Neural cell (in vitro differentiated cells): ENCODE data around the gene LRIF1. TPM values are rescaled to one million over a fixed set of nuclear protein-coding genes. Genes with fewer than 3 reads are reported as not detected.

Source experiments
- H2AFZ ChIP-seq: fragments of 200-600, 300-800 bp; sonication (generic), shearing (Covaris generic); 2 replicates; pipeline ENCODE4 v1.6.0; 2014; ENCODE audit warnings: low read depth, mild to moderate bottlenecking, antibody characterized with exemption, low read length, moderate library complexity
- H3F3A ChIP-seq: fragments of 200-600 bp; shearing (Covaris generic); 2 replicates; pipeline ENCODE4 v1.6.1; 2016; ENCODE audit warnings: mild to moderate bottlenecking, moderate library complexity, mixed read lengths, antibody characterized with exemption, low read length; ENCODE audit not compliant: insufficient read depth, poor library complexity, severe bottlenecking
- H3K27ac ChIP-seq: fragments of 200-600, 300-800 bp; sonication (generic), shearing (Covaris generic); 2 replicates; pipeline ENCODE4 v1.5.1; 2014; ENCODE audit warnings: mild to moderate bottlenecking, low read length, moderate library complexity
- H3K27me3 ChIP-seq: fragments of 300-800, 200-600 bp; sonication (generic), shearing (Covaris generic); 2 replicates; pipeline ENCODE4 v1.6.0; 2014; ENCODE audit warnings: mild to moderate bottlenecking, low read depth, low read length, moderate library complexity; ENCODE audit not compliant: insufficient read depth
- H3K36me3 ChIP-seq: fragments of 300-800, 200-600 bp; sonication (generic), shearing (Covaris generic); 2 replicates; pipeline ENCODE4 v1.5.1; 2014; ENCODE audit warnings: mild to moderate bottlenecking, antibody characterized with exemption, low read length, moderate library complexity; ENCODE audit not compliant: insufficient read depth
- H3K4me2 ChIP-seq: fragments of 300-800, 200-600 bp; sonication (generic), shearing (Covaris generic); 2 replicates; pipeline ENCODE4 v1.6.0; 2014; ENCODE audit warnings: mild to moderate bottlenecking, low read length
- H3K4me3 ChIP-seq: fragments of 300-800, 200-600 bp; sonication (generic), shearing (Covaris generic); 2 replicates; pipeline ENCODE4 v1.5.1; 2014; ENCODE audit warnings: mild to moderate bottlenecking, low read length, moderate library complexity
- H3K79me2 ChIP-seq: fragments of 200-600 bp; shearing (Covaris generic); replicated peaks from 2 replicates; pipeline ENCODE4 v1.6.0; 2014; ENCODE audit warnings: mild to moderate bottlenecking, low read length, moderate library complexity; ENCODE audit not compliant: insufficient read depth
- H3K9ac ChIP-seq: fragments of 300-800, 200-600 bp; sonication (generic), shearing (Covaris generic); 2 replicates; pipeline ENCODE4 v1.6.1; 2016; ENCODE audit warnings: mild to moderate bottlenecking, low read length, mixed read lengths
- H3K9me2 ChIP-seq: fragments of 200-600 bp; shearing (Covaris generic); 2 replicates; pipeline ENCODE4 v1.6.1; 2016; ENCODE audit warnings: mild to moderate bottlenecking, low read length, mixed read lengths; ENCODE audit not compliant: insufficient read depth
- H3K9me3 ChIP-seq: fragments of 200-600, 300-800 bp; sonication (generic), shearing (Covaris generic); 2 replicates; pipeline ENCODE4 v1.6.1; 2016; ENCODE audit warnings: mild to moderate bottlenecking, mixed run types, low read length, moderate library complexity, mixed read lengths
- H4K20me1 ChIP-seq: fragments of 200-600 bp; shearing (Covaris generic); 2 replicates; pipeline ENCODE4 v1.6.1; 2016; ENCODE audit warnings: mild to moderate bottlenecking, mixed run types; ENCODE audit not compliant: insufficient read depth
- CTCF ChIP-seq: fragments of 450-650 bp; IDR thresholded peaks from 2 replicates; pipeline ENCODE4 v1.5.1; 2014; ENCODE audit warnings: antibody characterized with exemption, mild to moderate bottlenecking, moderate library complexity; ENCODE audit not compliant: poor library complexity, severe bottlenecking
- EP300 ChIP-seq: fragments of 450-650 bp; conservative IDR thresholded peaks from 2 replicates; pipeline ENCODE4 v1.6.1; 2014; ENCODE audit warnings: antibody characterized with exemption, mild to moderate bottlenecking, moderate library complexity; ENCODE audit not compliant: poor library complexity, severe bottlenecking
- EZH2 ChIP-seq: fragments of 200-600, 300-800 bp; shearing (Covaris generic), sonication (generic); IDR thresholded peaks from 2 replicates; pipeline ENCODE4 v1.6.1; 2014; ENCODE audit warnings: antibody characterized with exemption, low read length, borderline replicate concordance, mild to moderate bottlenecking; ENCODE audit not compliant: insufficient read depth, poor library complexity, severe bottlenecking
- MXI1 ChIP-seq: fragments of 450-650 bp; conservative IDR thresholded peaks from 2 replicates; pipeline ENCODE4 v1.6.1; 2014; ENCODE audit warnings: antibody characterized with exemption, mild to moderate bottlenecking; ENCODE audit not compliant: poor library complexity, severe bottlenecking
- POLR2AphosphoS5 ChIP-seq: IDR thresholded peaks from 2 replicates; pipeline ENCODE4 v1.6.1; 2012
- RAD21 ChIP-seq: fragments of 450-650 bp; conservative IDR thresholded peaks from 2 replicates; pipeline ENCODE4 v1.6.1; 2014; ENCODE audit warnings: antibody characterized with exemption, mild to moderate bottlenecking, moderate library complexity
- REST ChIP-seq: IDR thresholded peaks from 2 replicates; pipeline ENCODE4 v1.6.1; 2012; ENCODE audit warnings: borderline replicate concordance
- SMC3 ChIP-seq: fragments of 450-650 bp; conservative IDR thresholded peaks from 2 replicates; pipeline ENCODE4 v1.6.1; 2014; ENCODE audit warnings: antibody characterized with exemption, mild to moderate bottlenecking, moderate library complexity; ENCODE audit not compliant: poor library complexity
- TAF1 ChIP-seq: IDR thresholded peaks from 2 replicates; pipeline ENCODE4 v1.6.1; 2012; ENCODE audit warnings: low read depth
- polyA plus RNA-seq: library from polyadenylated mRNA; depleted of rRNA; stranded (reverse); fragments of >200 nt; gene quantifications from 2 replicates; pipeline ENCODE4 v1.2.3, GENCODE V29; 2014

Gene LRIF1
- polyA plus RNA-seq, 1 donor from 2014 or later: 26.8 TPM

GRCh38 chr1:110953031-110953430 lies 10.7 kb downstream of the LRIF1 start:
- H3K4me3 ChIP-seq: no peak overlapping the region

GRCh38 chr1:110952031-110952430 lies 11.7 kb downstream of the LRIF1 start:
- Histone ChIP-seq H4K20me1 (no peaks in the 10 kb centered on the region), H3F3A (no peaks in the 10 kb centered on the region), H3K9me2 (no peaks in the 10 kb centered on the region), H3K27me3 (no peaks in the 10 kb centered on the region), H3K79me2 (peaks cover 7% of the 10 kb centered on the region), H3K9me3 (no peaks in the 10 kb centered on the region), H2AFZ (no peak overlapping the region), H3K9ac (no peak overlapping the region), H3K27ac (no peak overlapping the region), H3K4me2 (no peak overlapping the region), H3K36me3 (peaks cover 6% of the 10 kb centered on the region), H3K4me3 (no peak overlapping the region)
- TF ChIP-seq EP300 (no peak), POLR2AphosphoS5 (no peak), EZH2 (no peak), MXI1 (no peak), SMC3 (no peak), TAF1 (no peak), REST (no peak)

More at GRCh38 chr1:110953031-110953430, 10.7 kb downstream of the LRIF1 start:
- no peak overlapping the region for H3K4me2 ChIP-seq
- H4K20me1 ChIP-seq: no peaks in the 10 kb centered on the region
- no peak overlapping the region for H2AFZ ChIP-seq
- H3K9me3 ChIP-seq: no peaks in the 10 kb centered on the region
- no peak overlapping the region for H3K9ac ChIP-seq
- TF ChIP-seq MXI1 (no peak), POLR2AphosphoS5 (no peak), SMC3 (no peak), CTCF (no peak), TAF1 (no peak), EP300 (no peak), RAD21 (no peak), REST (no peak), EZH2 (no peak)
- no peaks in the 10 kb centered on the region for H3K27me3 ChIP-seq
- no peaks in the 10 kb centered on the region for H3F3A ChIP-seq
- H3K79me2 ChIP-seq: peaks cover 13% of the 10 kb centered on the region
- peaks cover 5% of the 10 kb centered on the region for H3K36me3 ChIP-seq
- no peaks in the 10 kb centered on the region for H3K9me2 ChIP-seq
- no peak overlapping the region for H3K27ac ChIP-seq
